Osteoblast (primary cell): ENCODE measurements around the gene ASF1A. TPM values are rescaled to one million over a fixed set of nuclear protein-coding genes. Genes with fewer than 3 reads are reported as not detected.

Experiments
- DNase-seq: peaks from one replicate; pipeline ENCODE4 v3.0.0; 2011; ENCODE audit warnings: low spot score, mixed read lengths; ENCODE audit not compliant: insufficient read length; ENCODE audit errors: missing footprints
- H2AFZ ChIP-seq: 2 replicates; pipeline ENCODE4 v1.6.0; 2011; ENCODE audit warnings: mild to moderate bottlenecking, low read length
- H3K27ac ChIP-seq: 2 replicates; pipeline ENCODE4 v1.5.1; 2011; ENCODE audit warnings: mild to moderate bottlenecking, low read depth, low read length, moderate library complexity
- H3K27me3 ChIP-seq: 2 replicates; pipeline ENCODE4 v1.6.0; 2012; ENCODE audit warnings: mild to moderate bottlenecking, control low read depth, inconsistent platforms, low read length, moderate library complexity; ENCODE audit not compliant: insufficient read depth
- H3K36me3 ChIP-seq: 2 replicates; pipeline ENCODE4 v1.5.1; 2011; ENCODE audit warnings: mild to moderate bottlenecking, low read length, control low read depth, moderate library complexity; ENCODE audit not compliant: insufficient read depth
- H3K4me1 ChIP-seq: 2 replicates; pipeline ENCODE4 v1.5.1; 2011; ENCODE audit warnings: mild to moderate bottlenecking, low read length, control low read depth, moderate library complexity; ENCODE audit not compliant: insufficient read depth
- H3K4me2 ChIP-seq: 2 replicates; pipeline ENCODE4 v1.6.0; 2011; ENCODE audit warnings: mild to moderate bottlenecking, low read length; ENCODE audit not compliant: insufficient read depth
- H3K4me3 ChIP-seq: fragments of 200-600 bp; sonication (generic); 3 replicates; pipeline ENCODE4 v1.5.1; 2012; ENCODE audit warnings: mild to moderate bottlenecking, low read length, inconsistent platforms; ENCODE audit not compliant: insufficient read depth
- H3K79me2 ChIP-seq: 2 replicates; pipeline ENCODE4 v1.6.0; 2012; ENCODE audit warnings: mild to moderate bottlenecking, low read length, control low read depth, inconsistent platforms; ENCODE audit not compliant: insufficient read depth
- H3K9me3 ChIP-seq: 2 replicates; pipeline ENCODE4 v1.5.1; 2011; ENCODE audit warnings: low read depth, low read length, control low read depth
- H4K20me1 ChIP-seq: 2 replicates; pipeline ENCODE4 v1.6.0; 2012; ENCODE audit warnings: mild to moderate bottlenecking, low read length, control low read depth; ENCODE audit not compliant: insufficient read depth
- CTCF ChIP-seq: IDR thresholded peaks from 2 replicates; pipeline ENCODE4 v1.5.1; 2011; ENCODE audit warnings: mild to moderate bottlenecking, low read depth, low read length, moderate library complexity; ENCODE audit errors: extremely low read depth
- total RNA-seq: library from RNA; depleted of rRNA; stranded (reverse); fragments of >200 nt; gene quantifications from 2 replicates; pipeline ENCODE4 v1.2.3, GENCODE V29; 2012

The ASF1A gene
- total RNA-seq, 1 donor = 15.2 TPM

DNA sequence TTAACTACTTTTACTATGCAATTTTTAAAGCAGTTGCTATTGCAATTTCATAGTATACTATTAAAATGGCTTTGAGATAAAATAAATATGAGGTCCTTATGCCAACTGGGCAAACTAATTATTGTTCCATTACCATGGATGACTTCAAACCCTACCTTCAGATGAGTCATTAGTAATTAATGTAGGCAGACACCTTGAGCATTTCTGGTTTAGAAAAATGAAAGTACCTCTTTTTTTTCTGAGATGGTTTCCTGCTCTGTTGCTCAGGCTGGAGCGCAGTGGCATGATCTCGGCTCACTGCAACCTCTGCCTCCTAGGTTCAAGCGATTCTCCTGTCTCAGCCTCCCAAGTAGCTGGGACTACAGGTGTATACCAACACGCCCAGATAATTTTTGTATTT, 11.9 kb downstream of the ASF1A start:
- Histone ChIP-seq H3K4me1 (peaks cover 13% of the 10 kb centered on the region), H3K79me2 (peaks cover 27% of the 10 kb centered on the region), H3K27me3 (no peaks in the 10 kb centered on the region), H3K27ac (no peak overlapping the region), H3K4me2 (no peak overlapping the region), H3K36me3 (peaks cover 36% of the 10 kb centered on the region), H3K4me3 (no peak overlapping the region), H2AFZ (no peak overlapping the region), H3K9me3 (no peaks in the 10 kb centered on the region), H4K20me1 (no peaks in the 10 kb centered on the region)
- TF ChIP-seq CTCF = no peak
- DNase-seq = no peak

GRCh38 chr6:118908441-118908840, 14.5 kb downstream of the ASF1A start:
- Histone ChIP-seq H2AFZ (no peak overlapping the region), H3K27ac (no peak overlapping the region), H3K36me3 (peaks cover 50% of the 10 kb centered on the region), H3K27me3 (no peaks in the 10 kb centered on the region), H3K4me1 (peaks cover 3% of the 10 kb centered on the region), H3K79me2 (peaks cover 10% of the 10 kb centered on the region), H4K20me1 (no peaks in the 10 kb centered on the region), H3K4me3 (no peak overlapping the region), H3K4me2 (no peak overlapping the region), H3K9me3 (no peaks in the 10 kb centered on the region)
- TF ChIP-seq CTCF = no peak
- no peak for DNase-seq

GRCh38 chr6:118912646-118913045, 18.7 kb downstream of the ASF1A start:
- H3K27ac ChIP-seq = no peak overlapping the region
- no peak for TF ChIP-seq CTCF
- no peak overlapping the region for H2AFZ ChIP-seq
- H3K36me3 ChIP-seq = peaks cover 47% of the 10 kb centered on the region
- no peak for DNase-seq
- H3K79me2 ChIP-seq = no peaks in the 10 kb centered on the region
- no peaks in the 10 kb centered on the region for H3K9me3 ChIP-seq
- no peak overlapping the region for H3K4me3 ChIP-seq
- H4K20me1 ChIP-seq = no peaks in the 10 kb centered on the region
- H3K4me2 ChIP-seq = no peak overlapping the region
- H3K4me1 ChIP-seq = peaks cover 3% of the 10 kb centered on the region
- no peaks in the 10 kb centered on the region for H3K27me3 ChIP-seq

- Histone ChIP-seq H2AFZ (no peak overlapping the region), H3K4me2 (no peak overlapping the region), H4K20me1 (no peaks in the 10 kb centered on the region), H3K27me3 (no peaks in the 10 kb centered on the region), H3K4me3 (no peak overlapping the region), H3K27ac (no peak overlapping the region), H3K9me3 (no peaks in the 10 kb centered on the region), H3K79me2 (no peaks in the 10 kb centered on the region), H3K36me3 (peaks cover 42% of the 10 kb centered on the region), H3K4me1 (peaks cover 3% of the 10 kb centered on the region)
- DNase-seq = no peak
- TF ChIP-seq CTCF = no peak
Observed at GRCh38 chr6:118913161-118913560, 19.2 kb downstream of the ASF1A start.
